ENCODE measurements around the gene ZMYND15. TPM values are rescaled to one million over a fixed set of nuclear protein-coding genes. Genes with fewer than 3 reads are reported as not detected.

ZMYND15 gene
- total RNA-seq, 2 donors from 2014 or later = 0.31 TPM; not detected in 1

- no peak overlapping the region for H3K27ac ChIP-seq
- no peaks in the 10 kb centered on the region for H3K9me3 ChIP-seq
- H3K4me3 ChIP-seq = no peak overlapping the region
- no peak for DNase-seq (ENCODE audit: low spot score)
- H3K4me1 ChIP-seq = peaks cover 0 to 9% of the 10 kb centered on the region in 2 donors
- TF ChIP-seq, protein P1, sequence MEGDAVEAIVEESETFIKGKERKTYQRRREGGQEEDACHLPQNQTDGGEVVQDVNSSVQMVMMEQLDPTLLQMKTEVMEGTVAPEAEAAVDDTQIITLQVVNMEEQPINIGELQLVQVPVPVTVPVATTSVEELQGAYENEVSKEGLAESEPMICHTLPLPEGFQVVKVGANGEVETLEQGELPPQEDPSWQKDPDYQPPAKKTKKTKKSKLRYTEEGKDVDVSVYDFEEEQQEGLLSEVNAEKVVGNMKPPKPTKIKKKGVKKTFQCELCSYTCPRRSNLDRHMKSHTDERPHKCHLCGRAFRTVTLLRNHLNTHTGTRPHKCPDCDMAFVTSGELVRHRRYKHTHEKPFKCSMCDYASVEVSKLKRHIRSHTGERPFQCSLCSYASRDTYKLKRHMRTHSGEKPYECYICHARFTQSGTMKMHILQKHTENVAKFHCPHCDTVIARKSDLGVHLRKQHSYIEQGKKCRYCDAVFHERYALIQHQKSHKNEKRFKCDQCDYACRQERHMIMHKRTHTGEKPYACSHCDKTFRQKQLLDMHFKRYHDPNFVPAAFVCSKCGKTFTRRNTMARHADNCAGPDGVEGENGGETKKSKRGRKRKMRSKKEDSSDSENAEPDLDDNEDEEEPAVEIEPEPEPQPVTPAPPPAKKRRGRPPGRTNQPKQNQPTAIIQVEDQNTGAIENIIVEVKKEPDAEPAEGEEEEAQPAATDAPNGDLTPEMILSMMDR (IDR thresholded peaks at IDR 0.05) = no peak
- peaks cover 10% of the 10 kb centered on the region for H3K36me3 ChIP-seq
- no peaks in the 10 kb centered on the region for H3K27me3 ChIP-seq
Observed at GRCh38 chr17:4719684-4720221, 19.9 kb upstream of the ZMYND15 start.

GRCh38 chr17:4720787-4721186 is 18.8 kb upstream of the ZMYND15 start:
- Histone ChIP-seq H3K36me3 (peaks cover 10% of the 10 kb centered on the region), H3K27ac (peak overlapping the region in 1 of 2 donors; percentile 52)
- TF ChIP-seq, protein P1 (IDR thresholded peaks at IDR 0.05) = no peak

DNA sequence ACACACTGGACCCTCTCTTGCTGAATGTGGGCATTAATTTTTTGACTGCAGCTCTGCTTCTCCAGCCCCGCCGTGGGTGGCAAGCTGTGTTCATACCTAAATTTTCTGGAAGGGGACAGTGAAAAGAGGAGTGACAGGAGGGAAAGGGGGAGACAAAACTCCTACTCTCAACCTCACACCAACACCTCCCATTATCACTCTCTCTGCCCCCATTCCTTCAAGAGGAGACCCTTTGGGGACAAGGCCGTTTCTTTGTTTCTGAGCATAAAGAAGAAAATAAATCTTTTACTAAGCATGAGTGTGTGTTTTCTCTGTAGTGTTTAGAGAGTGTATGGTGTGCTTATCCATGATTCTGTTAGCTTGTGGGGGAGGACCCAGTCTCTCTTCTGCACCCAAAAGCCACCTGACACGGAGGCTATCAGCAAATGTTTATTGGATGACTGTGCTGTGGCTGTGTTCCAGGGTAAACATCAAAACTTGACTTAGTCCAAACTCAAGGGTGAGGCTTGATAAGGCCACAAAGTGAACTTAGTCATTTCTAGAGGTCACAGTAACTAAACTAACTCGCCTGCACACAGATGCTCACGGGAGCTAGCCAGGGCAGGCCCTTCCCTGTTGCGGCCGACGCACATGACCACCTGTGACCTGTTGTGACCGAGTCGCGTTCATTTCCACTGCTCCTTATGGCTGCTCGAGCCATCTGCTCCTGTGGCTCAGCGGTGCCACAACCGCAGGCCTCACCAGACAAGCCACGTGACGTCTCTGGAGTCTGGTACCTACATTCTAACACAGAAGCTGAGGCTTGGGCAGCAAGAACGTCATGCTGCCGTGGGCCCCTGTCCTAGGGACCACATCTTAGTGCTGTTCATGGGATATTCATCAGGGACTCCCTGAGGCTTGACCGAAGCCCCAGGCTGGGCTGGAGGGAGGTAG is 18.2 kb upstream of the ZMYND15 start:
- Histone ChIP-seq H3K4me1 (peaks cover 0 to 9% of the 10 kb centered on the region in 2 donors), H3K9me3 (no peaks in the 10 kb centered on the region), H3K27ac (peak overlapping the region; percentile 52 to 55), H3K27me3 (no peaks in the 10 kb centered on the region), H3K4me3 (no peak overlapping the region), H3K36me3 (peaks cover 10% of the 10 kb centered on the region)
- DNase-seq (ENCODE audit: low spot score) = no peak
- TF ChIP-seq, protein P1 (IDR thresholded peaks at IDR 0.05) = no peak

More at GRCh38 chr17:4720787-4721186, 18.8 kb upstream of the ZMYND15 start:
- H3K9me3 ChIP-seq = no peaks in the 10 kb centered on the region
- no peaks in the 10 kb centered on the region for H3K27me3 ChIP-seq
- no peak for DNase-seq (ENCODE audit: low spot score)
- H3K4me3 ChIP-seq = no peak overlapping the region
- peaks cover 0 to 9% of the 10 kb centered on the region in 2 donors for H3K4me1 ChIP-seq

DNA sequence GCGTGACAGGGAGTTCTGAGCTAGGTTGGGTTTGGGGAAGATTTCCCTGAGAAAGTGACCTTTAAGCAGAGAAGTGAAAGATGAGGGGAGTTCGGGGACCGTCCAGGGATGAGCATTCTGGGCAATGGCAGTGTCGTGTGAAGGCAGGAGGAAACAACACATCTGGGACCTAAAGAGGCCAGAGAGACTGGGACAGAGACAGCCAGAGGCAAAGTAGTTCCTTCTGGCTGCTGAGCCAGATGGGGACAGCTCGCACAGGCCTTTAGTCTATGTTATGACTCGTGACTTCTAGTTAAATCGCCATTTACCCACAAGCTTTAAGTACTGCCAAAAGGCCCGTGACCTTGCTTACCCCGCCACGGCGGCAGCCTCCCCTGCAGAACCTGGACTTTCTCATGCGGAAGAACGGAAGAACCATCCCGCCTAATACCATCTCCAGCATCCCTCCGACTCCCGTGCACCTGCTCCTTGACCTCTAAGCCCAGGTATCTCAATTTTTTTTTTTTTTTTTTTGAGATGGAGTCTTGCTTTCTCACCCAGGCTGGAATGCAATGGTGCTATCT is 16.9 kb upstream of the ZMYND15 start:
- no peaks in the 10 kb centered on the region for H3K27me3 ChIP-seq
- peaks cover 4% of the 10 kb centered on the region for H3K36me3 ChIP-seq
- H3K4me3 ChIP-seq = no peak overlapping the region
- no peaks in the 10 kb centered on the region for H3K9me3 ChIP-seq
- DNase-seq (ENCODE audit: low spot score) = no peak
- H3K27ac ChIP-seq = no peak overlapping the region
- peaks cover 0 to 9% of the 10 kb centered on the region in 2 donors for H3K4me1 ChIP-seq
- TF ChIP-seq, protein P1 (IDR thresholded peaks at IDR 0.05) = no peak

GRCh38 chr17:4724650-4725049 is 15.0 kb upstream of the ZMYND15 start:
- Histone ChIP-seq H3K36me3 (no peaks in the 10 kb centered on the region), H3K9me3 (no peaks in the 10 kb centered on the region), H3K27me3 (no peaks in the 10 kb centered on the region), H3K4me3 (no peak overlapping the region), H3K4me1 (peaks cover 0 to 8% of the 10 kb centered on the region in 2 donors), H3K27ac (no peak overlapping the region)
- no peak for DNase-seq (ENCODE audit: low spot score)
- TF ChIP-seq, protein P1 (IDR thresholded peaks at IDR 0.05) = no peak

Data from right atrium auricular region (tissue), 2 donors.